Stimulated activated naive CD8-positive, alpha-beta T cell treated with anti-CD3 and anti-CD28 coated beads, Interleukin-15, amount 100 ng/mL, for 72 hours (primary cell): ENCODE results near the gene COL4A1.

Source experiments
- ATAC-seq: fragments of 150-1000 bp; cut with Tn5 transposase; 2 replicates; pipeline ENCODE4 v1.10.0; 2021; ENCODE audit warnings: mild to moderate bottlenecking, moderate library complexity
- DNase-seq, 2 donors: peaks; one replicate each; pipeline ENCODE4 v3.0.0; 2021 to 2022
- H3K27ac Mint-ChIP-seq, 2 donors: one replicate each; pipeline ENCODE4 v1.8.0; 2022; ENCODE audit warnings: mild to moderate bottlenecking in 2 of 2, mixed read lengths in 2 of 2, moderate library complexity in 2 of 2
- H3K27me3 Mint-ChIP-seq: one replicate; pipeline ENCODE4 v1.8.0; 2022; ENCODE audit warnings: mixed read lengths
- H3K4me1 Mint-ChIP-seq: one replicate; pipeline ENCODE4 v1.8.0; 2022; ENCODE audit warnings: mild to moderate bottlenecking, mixed read lengths
- H3K4me3 Mint-ChIP-seq, 2 donors: one replicate each; pipeline ENCODE4 v1.8.0; 2022; ENCODE audit warnings: mild to moderate bottlenecking in 2 of 2, mixed read lengths in 2 of 2, moderate library complexity in 1 of 2
- H3K9me3 Mint-ChIP-seq, 2 donors: one replicate each; pipeline ENCODE4 v1.8.0; 2022; ENCODE audit warnings: mixed read lengths in 2 of 2

Gene COL4A1

DNA sequence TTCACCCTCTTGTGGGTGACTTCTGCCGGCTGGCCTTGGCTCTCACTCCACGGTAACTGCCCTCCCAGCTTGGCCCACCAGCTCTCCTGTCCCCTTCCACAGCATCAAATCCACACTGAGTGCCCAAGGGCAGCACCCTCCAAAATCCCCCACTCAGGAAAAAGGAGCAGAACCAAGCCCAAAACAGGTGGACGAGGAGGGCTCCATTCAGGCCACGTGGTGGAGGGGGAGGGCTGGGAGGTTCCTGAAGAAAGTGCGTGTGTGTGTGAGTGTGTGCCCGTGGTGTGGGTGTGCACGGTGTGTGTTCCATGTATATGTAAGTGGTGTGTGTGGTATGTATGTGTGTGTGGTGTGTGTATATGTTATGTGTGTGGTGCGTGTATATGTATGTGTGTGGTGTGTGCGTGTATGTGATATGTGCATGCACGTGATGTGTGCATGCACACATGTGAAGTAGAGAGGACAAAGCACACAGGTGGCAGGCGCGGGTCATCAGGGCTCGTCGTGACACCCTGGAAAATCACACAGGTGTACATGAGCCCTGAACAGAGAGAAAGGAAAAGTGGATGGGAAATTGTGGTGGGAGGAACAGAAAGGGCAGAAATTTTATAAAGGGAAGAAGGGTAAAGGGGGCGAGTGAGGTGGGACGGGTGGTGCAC lies 76.9 kb downstream of the COL4A1 start:
- DNase-seq (no peak), ATAC-seq (peak; percentile 20)
- H3K4me1 Mint-ChIP-seq = no peaks in the 10 kb centered on the region
- no peak overlapping the region for H3K27ac Mint-ChIP-seq
- H3K9me3 Mint-ChIP-seq = no peaks in the 10 kb centered on the region
- H3K4me3 Mint-ChIP-seq = no peak overlapping the region
- H3K27me3 Mint-ChIP-seq = peaks cover 64% of the 10 kb centered on the region

DNA sequence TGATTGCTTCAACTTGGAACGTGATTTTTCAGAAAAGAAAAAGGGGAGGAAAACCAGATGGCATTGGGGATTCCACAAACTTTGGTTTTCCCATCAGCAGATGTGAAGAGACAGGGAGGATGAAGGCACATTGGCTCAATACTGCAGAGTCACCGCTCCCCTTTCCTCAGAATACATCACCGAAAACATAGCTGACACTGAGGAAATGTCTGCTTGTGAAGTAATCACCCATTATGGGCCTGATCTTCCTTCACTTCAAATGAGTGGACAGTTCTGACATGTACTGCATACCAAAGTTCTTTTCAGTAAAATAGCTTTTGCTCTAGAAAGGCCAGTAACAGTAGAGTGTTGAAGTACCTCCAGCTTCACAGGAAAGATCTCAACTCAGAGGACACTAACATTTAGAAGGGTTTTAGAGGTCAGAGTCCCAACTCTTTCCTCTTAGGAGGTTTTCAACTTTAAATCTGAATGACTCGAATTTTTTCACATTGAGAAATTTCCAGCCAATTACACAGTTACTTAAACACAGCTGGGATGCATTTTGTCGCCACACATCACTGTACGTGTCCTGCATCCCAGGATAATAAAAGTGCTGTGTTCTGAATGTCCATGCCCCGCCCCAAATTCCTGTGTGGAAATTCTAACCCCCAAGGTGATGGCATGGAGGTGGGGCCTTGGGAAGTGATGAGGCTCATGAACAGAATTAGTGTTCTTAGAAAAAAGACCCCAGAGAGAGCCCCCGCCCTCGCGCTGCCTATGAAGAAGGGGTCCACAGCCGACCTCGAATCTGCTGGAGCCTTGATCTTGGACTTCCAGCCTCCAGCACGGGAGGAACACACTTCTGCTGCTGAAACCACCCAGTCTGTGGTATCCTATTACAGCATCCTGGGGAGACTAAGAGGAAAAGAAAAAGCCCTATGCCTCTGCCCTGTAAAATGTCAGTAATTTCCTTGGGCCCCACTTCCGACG lies 77.7 kb downstream of the COL4A1 start:
- DNase-seq (no peak), ATAC-seq (no peak)
- Mint-ChIP-seq H3K27ac (no peak overlapping the region), H3K9me3 (no peaks in the 10 kb centered on the region), H3K27me3 (peaks cover 63% of the 10 kb centered on the region), H3K4me1 (no peaks in the 10 kb centered on the region), H3K4me3 (no peak overlapping the region)

DNA sequence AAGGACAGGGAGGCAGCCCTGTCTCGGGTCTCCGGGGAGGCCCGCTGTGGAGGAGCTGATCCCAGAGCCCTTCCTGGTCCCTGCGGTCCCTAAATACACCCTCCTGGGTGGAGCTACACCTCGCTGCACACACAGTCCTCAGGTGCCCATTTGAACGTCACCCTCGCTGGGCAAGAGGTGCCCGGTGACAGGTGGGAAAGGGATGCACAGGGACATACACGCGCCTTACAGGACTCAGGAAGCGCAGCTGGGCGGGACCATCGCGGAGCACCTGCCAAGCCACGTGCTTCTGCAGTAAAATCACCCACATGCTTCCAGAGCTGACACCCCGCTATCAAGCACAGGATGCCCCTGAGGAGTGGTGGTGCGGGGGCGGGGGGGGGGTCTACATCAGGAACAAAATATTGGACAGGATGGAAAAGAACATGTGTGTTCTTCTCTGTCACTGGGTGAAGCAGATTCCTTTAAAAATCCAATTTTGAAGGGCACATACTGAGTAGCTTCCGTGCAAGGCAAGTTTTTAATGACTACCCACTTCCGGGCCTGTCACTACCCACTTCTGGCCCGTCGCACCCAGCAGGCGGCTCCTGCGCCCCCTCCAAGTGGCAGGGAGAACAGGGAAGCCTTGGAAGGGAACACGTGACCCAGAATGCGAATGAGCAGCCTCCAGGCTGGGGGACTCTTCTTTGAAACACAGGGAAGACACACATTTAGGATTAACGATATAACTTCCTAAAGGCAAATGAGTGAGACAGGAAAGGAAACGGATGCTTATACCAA lies 78.9 kb downstream of the COL4A1 start:
- no peak for DNase-seq
- no peaks in the 10 kb centered on the region for H3K9me3 Mint-ChIP-seq
- H3K4me1 Mint-ChIP-seq = no peaks in the 10 kb centered on the region
- no peak overlapping the region for H3K4me3 Mint-ChIP-seq
- peaks cover 51% of the 10 kb centered on the region for H3K27me3 Mint-ChIP-seq
- ATAC-seq = no peak
- H3K27ac Mint-ChIP-seq = no peak overlapping the region

DNA sequence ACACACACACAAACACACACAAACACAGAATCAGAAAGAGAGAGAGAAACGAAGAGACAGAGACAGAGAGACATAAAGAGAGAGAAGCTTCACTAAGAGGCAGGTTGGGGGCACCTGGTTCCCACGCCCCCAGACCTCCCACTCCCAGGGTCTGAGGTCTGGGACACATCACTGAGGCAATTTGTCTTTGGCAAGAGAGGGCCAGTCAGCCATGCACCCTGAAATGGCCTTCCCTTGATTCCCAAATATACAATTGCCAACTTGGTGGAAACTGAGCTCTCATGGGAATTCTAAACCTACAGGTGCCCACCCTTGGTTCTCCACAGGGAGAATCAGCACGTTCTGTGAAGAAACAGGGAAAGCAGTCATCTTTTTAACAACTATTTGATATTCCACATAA lies 79.5 kb downstream of the COL4A1 start:
- DNase-seq (no peak), ATAC-seq (no peak)
- peaks cover 45% of the 10 kb centered on the region for H3K27me3 Mint-ChIP-seq
- H3K4me3 Mint-ChIP-seq = no peak overlapping the region
- no peak overlapping the region for H3K27ac Mint-ChIP-seq
- no peaks in the 10 kb centered on the region for H3K4me1 Mint-ChIP-seq
- H3K9me3 Mint-ChIP-seq = no peaks in the 10 kb centered on the region

DNA sequence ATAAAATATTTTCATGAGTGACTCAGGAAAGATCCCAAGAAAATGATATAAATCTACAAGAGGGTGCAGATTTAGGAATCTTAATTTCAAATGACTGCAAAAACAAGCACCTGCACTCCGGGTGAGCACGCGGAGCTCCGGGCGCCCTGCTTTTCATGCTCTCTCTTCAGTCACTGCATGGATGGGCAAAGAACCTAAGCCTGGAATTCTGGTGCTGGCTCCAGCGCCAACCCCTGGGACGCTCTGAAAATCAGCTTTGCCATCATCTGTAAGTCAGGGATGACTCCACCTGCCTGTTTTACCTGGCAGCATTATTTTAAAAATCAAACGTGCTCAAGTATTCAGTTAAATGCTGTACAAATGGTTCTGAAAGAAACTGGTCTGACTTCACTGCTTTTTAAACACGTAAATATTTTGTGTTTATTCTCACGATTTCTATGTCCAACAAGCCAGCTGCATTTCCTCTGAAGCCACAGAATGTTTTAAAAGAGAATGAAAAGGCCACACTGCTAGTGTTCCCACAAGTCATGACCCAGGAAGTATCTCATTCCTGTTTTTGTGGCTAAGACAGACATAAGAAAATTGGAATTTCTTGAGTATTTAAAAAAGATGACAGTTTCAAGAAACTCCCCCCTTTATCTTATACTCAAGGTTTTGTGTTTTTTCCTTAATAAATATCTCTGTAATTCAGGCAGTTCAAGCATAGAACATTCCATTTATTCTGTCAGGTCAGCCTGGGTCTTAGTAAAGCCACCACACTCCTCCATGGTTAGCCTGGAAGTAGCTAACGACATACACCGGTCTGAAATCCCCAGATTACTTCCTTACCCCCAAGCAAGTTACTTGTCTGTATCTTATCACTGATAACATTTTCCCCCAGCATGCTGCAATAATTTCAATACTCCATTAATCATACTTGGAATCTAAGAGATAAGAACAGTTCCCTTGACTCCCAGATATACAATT lies 81.1 kb downstream of the COL4A1 start:
- H3K9me3 Mint-ChIP-seq = no peaks in the 10 kb centered on the region
- no peak overlapping the region for H3K4me3 Mint-ChIP-seq
- DNase-seq (no peak), ATAC-seq (no peak)
- no peak overlapping the region for H3K27ac Mint-ChIP-seq
- H3K27me3 Mint-ChIP-seq = peaks cover 47% of the 10 kb centered on the region
- H3K4me1 Mint-ChIP-seq = no peaks in the 10 kb centered on the region

DNA sequence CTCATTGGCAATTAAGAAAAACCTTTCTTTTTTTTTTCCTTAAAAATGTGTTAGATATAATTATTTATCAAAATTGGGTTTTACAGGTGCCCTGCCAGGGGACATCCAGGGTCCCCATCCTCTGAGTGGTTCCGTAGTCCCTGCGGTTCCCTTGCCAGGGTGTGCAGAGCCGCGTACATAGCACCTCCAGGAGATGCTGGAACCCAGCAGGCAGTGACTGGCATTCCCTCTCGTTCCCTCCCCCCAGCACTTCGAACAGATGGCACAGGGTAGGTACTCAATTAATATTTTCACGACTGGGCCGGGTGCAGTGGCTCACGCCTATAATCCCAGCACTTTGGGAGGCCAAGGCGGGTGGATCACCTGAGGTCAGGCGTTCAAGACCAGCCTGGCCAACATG lies 82.0 kb downstream of the COL4A1 start:
- no peak overlapping the region for H3K27ac Mint-ChIP-seq
- no peaks in the 10 kb centered on the region for H3K4me1 Mint-ChIP-seq
- no peak for ATAC-seq

DNA sequence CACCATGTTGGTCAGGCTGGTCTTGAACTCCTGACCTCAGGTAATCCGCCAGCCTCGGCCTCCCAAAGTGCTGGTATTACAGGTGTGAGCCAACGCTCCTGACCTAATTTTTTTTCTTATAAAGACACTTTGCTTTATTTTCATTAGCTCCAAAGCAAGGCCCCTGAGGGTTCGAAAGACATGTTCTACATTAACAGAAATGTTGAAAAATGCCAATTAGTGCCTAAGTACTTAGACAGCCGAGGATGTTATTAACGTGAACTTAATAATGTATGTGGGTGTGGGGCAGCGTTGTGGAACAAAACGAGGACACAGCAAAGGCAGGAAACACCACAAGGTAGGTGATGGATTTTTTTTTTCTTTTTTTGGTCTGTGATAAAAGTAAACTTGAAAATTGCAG lies 82.4 kb downstream of the COL4A1 start:
- H3K27ac Mint-ChIP-seq = no peak overlapping the region
- H3K4me3 Mint-ChIP-seq = no peak overlapping the region
- H3K4me1 Mint-ChIP-seq = no peaks in the 10 kb centered on the region
- DNase-seq (no peak), ATAC-seq (no peak)
- peaks cover 42% of the 10 kb centered on the region for H3K27me3 Mint-ChIP-seq
- H3K9me3 Mint-ChIP-seq = no peaks in the 10 kb centered on the region

More for the DNA sequence above, 82.0 kb downstream of the COL4A1 start:
- no peaks in the 10 kb centered on the region for H3K9me3 Mint-ChIP-seq
- no peak overlapping the region for H3K4me3 Mint-ChIP-seq
- no peak for DNase-seq
- H3K27me3 Mint-ChIP-seq = peaks cover 47% of the 10 kb centered on the region

DNA sequence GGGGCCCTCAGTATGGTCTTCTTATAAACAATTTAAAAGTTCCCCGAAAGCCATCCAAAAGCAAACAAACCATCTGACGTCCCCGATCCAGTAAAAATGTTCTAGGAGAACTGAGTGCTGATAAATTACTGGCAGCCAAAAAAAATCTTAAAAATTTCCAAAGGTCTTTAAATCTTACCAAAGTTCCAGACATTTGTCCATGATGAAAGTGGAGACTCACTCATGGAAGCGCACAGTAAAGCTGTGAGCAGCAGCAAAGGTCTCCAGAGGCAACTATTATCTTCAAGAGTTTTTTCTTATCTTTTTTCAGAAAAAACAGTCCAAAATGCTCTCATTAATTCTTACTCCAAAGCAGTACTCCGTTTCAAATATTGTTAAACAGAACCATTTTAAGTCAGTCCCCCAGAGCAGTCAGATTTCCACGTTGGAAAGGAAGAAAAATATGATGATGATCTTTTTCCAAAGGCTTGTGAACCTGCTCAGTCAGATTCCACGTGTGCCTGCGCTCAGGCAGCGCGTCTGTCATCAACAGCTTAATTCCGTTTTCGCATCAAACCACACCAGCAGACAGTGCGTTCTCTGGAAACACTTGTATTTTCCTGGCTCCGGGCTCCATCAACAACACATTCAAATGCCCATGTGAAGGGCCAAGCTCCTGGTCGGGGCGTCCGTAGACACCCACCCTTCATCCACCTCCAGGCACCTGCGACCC lies 85.4 kb downstream of the COL4A1 start:
- Mint-ChIP-seq H3K4me1 (no peaks in the 10 kb centered on the region), H3K27ac (no peak overlapping the region), H3K4me3 (no peak overlapping the region), H3K27me3 (peaks cover 55% of the 10 kb centered on the region), H3K9me3 (no peaks in the 10 kb centered on the region)
- no peak for DNase-seq
- ATAC-seq = no peak

DNA sequence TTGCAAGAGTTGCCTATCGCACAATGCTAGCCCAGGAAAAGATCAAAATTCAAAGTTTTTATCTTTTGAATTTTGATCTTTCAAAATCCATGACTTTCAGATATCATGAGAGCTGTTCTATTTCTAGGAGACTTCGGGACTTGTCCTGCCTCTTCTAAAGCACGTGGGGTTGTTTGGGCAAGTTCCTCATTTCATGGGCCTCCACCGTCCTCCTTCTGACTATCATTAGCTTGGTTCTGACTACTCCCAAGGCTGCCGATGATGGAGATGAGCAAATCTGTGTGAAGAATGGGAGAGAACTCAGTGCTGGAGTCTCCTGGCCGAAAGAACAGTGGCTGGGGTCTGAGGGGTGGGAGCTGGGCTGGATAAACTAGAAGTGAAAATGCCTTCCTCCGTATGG lies 86.5 kb downstream of the COL4A1 start:
- Mint-ChIP-seq H3K9me3 (no peaks in the 10 kb centered on the region), H3K27ac (no peak overlapping the region), H3K27me3 (peaks cover 56% of the 10 kb centered on the region), H3K4me3 (no peak overlapping the region), H3K4me1 (no peaks in the 10 kb centered on the region)
- ATAC-seq (no peak), DNase-seq (no peak)

DNA sequence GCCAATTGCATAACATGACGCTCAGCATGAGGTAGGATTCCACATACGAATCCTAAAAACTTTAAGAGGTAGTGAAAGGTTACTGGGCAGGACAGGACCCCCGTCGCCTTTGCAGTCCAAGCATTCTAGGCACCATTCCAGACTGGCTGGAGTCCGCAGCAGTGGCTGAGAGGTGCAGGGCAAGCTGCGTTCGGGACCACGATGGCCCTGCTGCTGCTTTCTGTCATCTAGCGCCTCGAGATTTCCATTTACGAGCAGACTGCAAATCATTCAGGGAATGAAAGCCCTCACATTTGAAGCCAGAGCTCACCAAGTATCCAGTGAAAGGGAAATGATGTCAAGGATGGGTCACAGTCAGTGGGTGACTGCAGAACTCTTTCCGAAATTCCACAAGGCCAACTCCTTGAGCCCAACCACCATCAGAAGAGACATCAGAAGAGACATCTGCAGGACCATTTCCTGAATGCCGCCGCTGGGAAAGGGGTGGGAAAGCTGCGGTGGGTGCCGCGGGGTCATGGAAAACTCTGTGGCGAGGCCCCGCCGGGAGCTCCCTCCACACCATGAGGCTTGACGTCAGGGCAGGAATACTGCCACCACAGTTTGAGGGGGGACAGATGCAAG lies 88.3 kb downstream of the COL4A1 start:
- Mint-ChIP-seq H3K27me3 (peaks cover 69% of the 10 kb centered on the region), H3K4me3 (no peak overlapping the region), H3K9me3 (no peaks in the 10 kb centered on the region), H3K4me1 (no peaks in the 10 kb centered on the region), H3K27ac (no peak overlapping the region)
- DNase-seq (no peak), ATAC-seq (no peak)

DNA sequence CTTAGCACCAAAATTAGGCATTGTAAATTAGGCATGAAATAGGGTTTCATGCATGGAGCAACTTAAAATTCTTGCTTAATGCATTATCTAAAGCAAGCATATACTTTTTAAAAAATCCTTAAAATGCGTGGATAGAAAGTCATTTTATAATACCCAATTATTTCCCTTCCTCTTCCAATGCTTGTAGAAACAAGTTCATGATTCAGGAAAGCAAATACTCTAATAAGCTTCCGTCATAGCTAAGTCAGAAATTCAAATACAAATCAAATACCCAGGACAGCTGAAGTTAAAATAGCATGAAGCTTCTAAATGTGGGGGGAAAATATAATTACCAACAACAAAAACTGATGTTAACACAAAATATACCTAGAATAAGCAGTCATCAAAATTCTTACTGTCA lies 89.1 kb downstream of the COL4A1 start:
- Mint-ChIP-seq H3K27ac (no peak overlapping the region), H3K4me1 (no peaks in the 10 kb centered on the region), H3K4me3 (no peak overlapping the region), H3K9me3 (no peaks in the 10 kb centered on the region), H3K27me3 (peaks cover 78% of the 10 kb centered on the region)
- ATAC-seq (no peak), DNase-seq (no peak)

DNA sequence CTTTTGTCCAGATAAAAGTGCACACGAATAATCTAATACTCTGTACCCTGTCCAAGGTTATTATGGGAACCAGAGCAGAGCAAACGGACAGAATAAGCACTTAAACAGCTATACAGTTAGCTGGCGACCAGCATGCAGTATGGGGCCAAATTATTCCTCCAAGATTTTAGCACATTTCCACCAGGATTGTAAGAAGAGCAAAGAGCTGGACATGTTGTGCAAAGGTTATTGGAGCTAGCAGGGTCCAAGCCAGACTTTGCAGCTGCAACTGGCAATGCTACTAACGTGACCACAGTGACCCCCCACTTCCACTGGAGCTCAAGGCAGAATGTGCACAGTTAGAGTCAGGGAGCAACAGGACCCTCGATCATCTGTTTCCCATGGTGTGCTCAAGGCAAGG lies 89.9 kb downstream of the COL4A1 start:
- Mint-ChIP-seq H3K4me3 (no peak overlapping the region), H3K27me3 (peaks cover 82% of the 10 kb centered on the region), H3K4me1 (no peaks in the 10 kb centered on the region), H3K9me3 (no peaks in the 10 kb centered on the region), H3K27ac (no peak overlapping the region)
- ATAC-seq = no peak
- no peak for DNase-seq

DNA sequence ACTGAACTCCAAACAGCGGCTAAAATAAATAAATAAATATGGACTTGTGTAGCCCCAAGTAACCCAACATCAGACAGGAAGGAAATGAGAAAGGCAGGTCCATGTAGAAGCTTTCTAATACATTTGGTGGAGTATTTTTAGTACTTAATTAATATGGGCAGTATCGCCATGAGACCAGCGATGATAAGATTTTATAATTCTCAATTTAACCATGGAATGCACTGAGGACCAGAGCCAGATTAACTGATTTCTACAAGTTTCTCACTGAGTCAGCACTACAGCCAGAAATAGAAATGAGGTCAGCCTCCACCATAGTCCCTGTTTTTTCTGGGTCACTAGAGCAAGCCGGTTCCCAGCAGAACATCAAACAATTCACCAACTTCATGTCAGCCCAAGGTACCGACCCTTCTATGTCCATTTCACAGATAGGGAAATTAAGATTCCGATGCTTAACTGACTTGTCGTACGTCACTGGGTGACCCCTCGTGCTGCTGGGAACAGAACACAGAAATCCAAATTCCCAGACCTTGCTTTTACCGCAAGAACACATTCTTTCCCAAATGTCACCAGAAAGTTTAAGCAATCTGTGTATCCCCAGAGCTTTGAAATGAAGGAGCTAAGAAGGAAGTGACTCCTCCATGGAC lies 90.4 kb downstream of the COL4A1 start:
- no peaks in the 10 kb centered on the region for H3K9me3 Mint-ChIP-seq
- DNase-seq = no peak
- no peak overlapping the region for H3K4me3 Mint-ChIP-seq
- H3K27ac Mint-ChIP-seq = no peak overlapping the region
- H3K4me1 Mint-ChIP-seq = no peaks in the 10 kb centered on the region
- H3K27me3 Mint-ChIP-seq = peaks cover 78% of the 10 kb centered on the region
- no peak for ATAC-seq

DNA sequence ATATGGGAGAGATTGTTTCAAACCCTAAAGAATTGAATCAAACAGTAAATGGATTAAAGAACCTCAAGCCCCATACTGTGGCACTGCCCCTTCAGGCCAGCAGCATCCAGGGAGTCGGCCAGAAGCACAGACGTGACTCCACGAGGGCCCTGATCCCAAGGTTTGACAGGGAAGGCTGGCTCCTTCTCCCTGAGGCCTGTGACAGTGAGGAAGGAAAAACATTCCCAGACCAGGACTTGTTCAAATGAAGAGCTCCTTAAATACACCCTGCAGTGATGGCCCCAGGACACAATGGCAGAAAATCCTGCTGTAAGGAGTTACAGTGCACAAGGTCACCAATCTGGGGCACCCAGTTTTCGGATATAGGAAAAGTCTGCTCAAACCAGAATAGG lies 91.0 kb downstream of the COL4A1 start:
- no peak for DNase-seq
- no peak overlapping the region for H3K4me3 Mint-ChIP-seq
- ATAC-seq = no peak
- no peaks in the 10 kb centered on the region for H3K9me3 Mint-ChIP-seq
- peaks cover 72% of the 10 kb centered on the region for H3K27me3 Mint-ChIP-seq
- H3K4me1 Mint-ChIP-seq = no peaks in the 10 kb centered on the region
- H3K27ac Mint-ChIP-seq = no peak overlapping the region
